ENCODE measurements around the gene MYLIP. TPM values are rescaled to one million over a fixed set of nuclear protein-coding genes. Genes with fewer than 3 reads are reported as not detected.

Gene MYLIP
- total and polyA plus RNA-seq, 4 experiments from 2014 or later: 17.5 to 88.8 (median 45.9) TPM

DNA sequence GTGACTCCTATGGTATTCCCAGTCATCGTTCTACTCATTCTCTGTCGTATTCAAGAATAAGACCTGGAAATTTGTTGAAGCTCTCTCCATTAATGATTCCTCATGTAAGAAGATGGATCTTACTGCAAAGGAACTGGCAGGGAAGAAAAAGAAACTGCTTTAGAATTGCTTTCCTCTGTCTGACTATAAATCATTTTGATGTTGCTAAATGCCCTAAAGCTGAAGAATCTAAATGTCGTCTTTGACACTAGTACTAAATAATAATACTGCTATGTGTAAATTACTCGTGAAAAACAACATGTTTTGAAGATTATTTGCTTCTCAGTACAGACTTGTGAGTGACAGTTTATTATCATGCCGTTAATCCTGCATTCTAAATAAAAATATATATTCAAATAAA, 20.5 kb upstream of the MYLIP start:
- intact Hi-C loops (cut with micrococcal nuclease): no loop called here
- CTCF ChIA-PET (ENCODE audit: partially characterized antibody): no interaction called here
- POLR2A ChIA-PET (ENCODE audit: partially characterized antibody): no interaction called here
- Mint-ChIP-seq H3K27me3 (peaks cover 2 to 7% of the 10 kb centered on the region in 2 donors), H3K27ac (no peak overlapping the region), H3K4me1 (no peaks in the 10 kb centered on the region), H3K9me3 (peaks cover 0 to 2% (median 0%) of the 10 kb centered on the region in 8 donors), H3K4me3 (no peak overlapping the region), H3K36me3 (no peaks in the 10 kb centered on the region)
- no peaks in the 10 kb centered on the region for H3K9me3 ChIP-seq (ENCODE audit: control insufficient read depth in 1 of 2, low read length in 2 of 2)
- no peaks in the 10 kb centered on the region for H3K4me1 ChIP-seq (ENCODE audit: insufficient read depth, low read length)
- no peaks in the 10 kb centered on the region for H3K27me3 ChIP-seq (ENCODE audit: insufficient read depth, low read length)
- no peak for DNase-seq
- H3K27ac ChIP-seq (ENCODE audit: low read depth, low read length): no peak overlapping the region
- no peaks in the 10 kb centered on the region for H3K36me3 ChIP-seq (ENCODE audit: insufficient read depth, low read length)
- no peak overlapping the region for H3K4me3 ChIP-seq (ENCODE audit: low read length in 2 of 2)

DNA sequence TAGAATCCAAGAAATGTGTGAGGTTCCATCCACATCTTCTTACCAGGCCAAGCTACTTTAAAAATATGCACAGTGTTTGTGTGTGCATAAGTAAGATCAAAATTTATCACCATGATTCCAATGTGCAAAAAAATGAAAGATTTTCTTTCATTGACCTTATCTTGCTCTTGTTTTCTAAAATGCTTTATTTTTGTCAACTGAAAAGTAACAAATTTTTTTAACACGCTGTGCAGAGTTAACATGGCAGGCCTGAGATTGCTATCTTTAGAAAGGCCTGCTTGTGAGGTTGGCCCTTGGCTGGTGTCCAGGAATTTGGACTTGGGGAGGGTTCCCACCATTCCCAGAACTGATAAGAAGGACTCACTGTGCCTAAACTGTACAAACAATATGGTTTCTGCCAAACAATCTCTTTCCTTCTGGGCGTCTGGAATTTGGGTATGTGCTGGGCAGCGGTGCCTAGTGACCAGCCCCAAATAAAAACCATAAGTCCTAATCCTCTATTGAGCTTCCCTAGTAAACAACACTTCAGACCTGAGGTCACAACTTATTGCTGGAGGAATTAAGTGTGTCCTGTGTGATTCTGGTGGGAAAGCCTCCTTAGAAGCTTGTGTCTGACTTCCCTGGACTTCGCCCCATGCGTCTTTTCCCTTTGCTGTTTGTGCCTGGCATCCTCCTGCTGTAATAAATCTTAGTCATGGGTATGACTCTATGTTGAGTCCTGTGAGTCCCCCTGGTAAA, 19.8 kb upstream of the MYLIP start:
- no peaks in the 10 kb centered on the region for H3K36me3 Mint-ChIP-seq
- H3K36me3 ChIP-seq (ENCODE audit: insufficient read depth, low read length): no peaks in the 10 kb centered on the region
- intact Hi-C loops (cut with micrococcal nuclease): no loop called here
- H3K9me3 Mint-ChIP-seq: peaks cover 0 to 2% (median 0%) of the 10 kb centered on the region in 8 donors
- no peaks in the 10 kb centered on the region for H3K4me1 ChIP-seq (ENCODE audit: insufficient read depth, low read length)
- no peak for DNase-seq
- ChIA-PET POLR2A (ENCODE audit: partially characterized antibody) (no interaction called here), CTCF (ENCODE audit: partially characterized antibody) (no interaction called here)
- no peak overlapping the region for H3K27ac Mint-ChIP-seq
- H3K27me3 ChIP-seq (ENCODE audit: insufficient read depth, low read length): no peaks in the 10 kb centered on the region
- peaks cover 2 to 9% of the 10 kb centered on the region in 2 donors for H3K27me3 Mint-ChIP-seq
- no peak overlapping the region for H3K27ac ChIP-seq (ENCODE audit: low read depth, low read length)
- no peak overlapping the region for H3K4me3 ChIP-seq (ENCODE audit: low read length in 2 of 2)
- H3K4me1 Mint-ChIP-seq: no peaks in the 10 kb centered on the region
- H3K9me3 ChIP-seq (ENCODE audit: control insufficient read depth in 1 of 2, low read length in 2 of 2): no peaks in the 10 kb centered on the region
- H3K4me3 Mint-ChIP-seq: no peak overlapping the region

DNA sequence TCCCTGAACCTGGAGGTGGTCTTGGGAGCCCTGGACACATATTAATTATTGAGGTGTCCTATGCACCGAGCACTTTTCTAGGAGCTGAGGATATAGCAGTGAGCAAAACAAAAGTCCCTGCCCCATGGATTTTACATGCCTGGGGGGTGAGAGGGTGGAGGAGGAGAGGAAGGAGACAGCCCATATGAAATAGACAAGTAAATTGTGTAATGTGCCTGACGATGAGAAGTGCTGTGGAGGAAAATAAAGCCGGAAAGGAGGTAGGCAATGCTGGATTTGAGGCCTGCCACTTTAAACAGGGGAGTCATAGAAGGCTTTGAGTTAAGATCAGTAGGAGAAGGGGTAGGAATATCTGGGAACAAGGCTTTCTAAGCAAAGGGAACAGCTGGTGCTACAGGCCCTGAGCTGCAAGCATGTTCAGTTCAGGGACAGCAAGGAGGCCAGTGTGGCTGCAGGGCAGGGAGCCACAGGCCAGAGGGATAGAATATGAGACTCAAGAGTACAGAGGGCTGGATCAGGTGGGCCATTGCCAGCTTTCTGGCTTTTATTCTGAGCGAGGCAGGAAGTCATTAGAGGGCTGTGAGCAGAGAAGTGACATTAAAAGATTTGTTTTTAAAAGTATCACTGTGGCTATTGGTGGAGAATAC, 19.1 kb upstream of the MYLIP start:
- no peaks in the 10 kb centered on the region for H3K4me1 ChIP-seq (ENCODE audit: insufficient read depth, low read length)
- no peaks in the 10 kb centered on the region for H3K36me3 ChIP-seq (ENCODE audit: insufficient read depth, low read length)
- H3K27me3 ChIP-seq (ENCODE audit: insufficient read depth, low read length): no peaks in the 10 kb centered on the region
- H3K9me3 ChIP-seq (ENCODE audit: control insufficient read depth in 1 of 2, low read length in 2 of 2): no peaks in the 10 kb centered on the region
- POLR2A ChIA-PET (ENCODE audit: partially characterized antibody): no interaction called here
- Mint-ChIP-seq H3K4me3 (no peak overlapping the region), H3K36me3 (no peaks in the 10 kb centered on the region), H3K27ac (no peak overlapping the region), H3K27me3 (peaks cover 5 to 9% of the 10 kb centered on the region in 2 donors), H3K9me3 (peaks cover 0 to 2% (median 0%) of the 10 kb centered on the region in 8 donors), H3K4me1 (no peaks in the 10 kb centered on the region)
- no peak overlapping the region for H3K27ac ChIP-seq (ENCODE audit: low read depth, low read length)
- CTCF ChIA-PET (ENCODE audit: partially characterized antibody): no interaction called here
- DNase-seq: no peak
- H3K4me3 ChIP-seq (ENCODE audit: low read length in 2 of 2): no peak overlapping the region
- intact Hi-C loops (cut with micrococcal nuclease): no loop called here

GRCh38 chr6:16118825-16119224, 10.1 kb upstream of the MYLIP start:
- peaks cover 6 to 10% of the 10 kb centered on the region in 2 donors for H3K27me3 Mint-ChIP-seq
- ChIA-PET CTCF (ENCODE audit: partially characterized antibody) (no interaction called here), POLR2A (ENCODE audit: partially characterized antibody) (no interaction called here)
- no peaks in the 10 kb centered on the region for H3K9me3 Mint-ChIP-seq
- Histone ChIP-seq H3K4me3 (ENCODE audit: low read length in 2 of 2) (no peak overlapping the region), H3K9me3 (ENCODE audit: control insufficient read depth in 1 of 2, low read length in 2 of 2) (no peaks in the 10 kb centered on the region), H3K27ac (ENCODE audit: low read depth, low read length) (no peak overlapping the region), H3K27me3 (ENCODE audit: insufficient read depth, low read length) (peaks cover 6% of the 10 kb centered on the region), H3K36me3 (ENCODE audit: insufficient read depth, low read length) (no peaks in the 10 kb centered on the region), H3K4me1 (ENCODE audit: insufficient read depth, low read length) (no peaks in the 10 kb centered on the region)
- H3K4me1 Mint-ChIP-seq: no peaks in the 10 kb centered on the region
- intact Hi-C loops (cut with micrococcal nuclease): no loop called here
- H3K4me3 Mint-ChIP-seq: no peak overlapping the region
- no peak overlapping the region for H3K27ac Mint-ChIP-seq
- DNase-seq: no peak
- no peaks in the 10 kb centered on the region for H3K36me3 Mint-ChIP-seq

GRCh38 chr6:16121339-16121738, 7.5 kb upstream of the MYLIP start:
- no peak overlapping the region for H3K27ac ChIP-seq (ENCODE audit: low read depth, low read length)
- no peaks in the 10 kb centered on the region for H3K4me1 Mint-ChIP-seq
- intact Hi-C loops (cut with micrococcal nuclease): no loop called here
- no peaks in the 10 kb centered on the region for H3K36me3 Mint-ChIP-seq
- ChIA-PET POLR2A (ENCODE audit: partially characterized antibody) (interaction anchor here (1.4 kb wide), 1 partner anchor 9 kb away, joined by 4 read pairs; no protein-coding TSS in a partner anchor), CTCF (ENCODE audit: partially characterized antibody) (no interaction called here)
- peaks cover 5 to 13% of the 10 kb centered on the region in 2 donors for H3K27me3 Mint-ChIP-seq
- no peak overlapping the region for H3K4me3 Mint-ChIP-seq
- no peaks in the 10 kb centered on the region for H3K9me3 ChIP-seq (ENCODE audit: control insufficient read depth in 1 of 2, low read length in 2 of 2)
- peaks cover 6% of the 10 kb centered on the region for H3K27me3 ChIP-seq (ENCODE audit: insufficient read depth, low read length)
- H3K4me1 ChIP-seq (ENCODE audit: insufficient read depth, low read length): no peaks in the 10 kb centered on the region
- DNase-seq: no peak
- H3K4me3 ChIP-seq (ENCODE audit: low read length in 2 of 2): no peak overlapping the region
- no peaks in the 10 kb centered on the region for H3K36me3 ChIP-seq (ENCODE audit: insufficient read depth, low read length)
- no peak overlapping the region for H3K27ac Mint-ChIP-seq
- no peaks in the 10 kb centered on the region for H3K9me3 Mint-ChIP-seq

DNA sequence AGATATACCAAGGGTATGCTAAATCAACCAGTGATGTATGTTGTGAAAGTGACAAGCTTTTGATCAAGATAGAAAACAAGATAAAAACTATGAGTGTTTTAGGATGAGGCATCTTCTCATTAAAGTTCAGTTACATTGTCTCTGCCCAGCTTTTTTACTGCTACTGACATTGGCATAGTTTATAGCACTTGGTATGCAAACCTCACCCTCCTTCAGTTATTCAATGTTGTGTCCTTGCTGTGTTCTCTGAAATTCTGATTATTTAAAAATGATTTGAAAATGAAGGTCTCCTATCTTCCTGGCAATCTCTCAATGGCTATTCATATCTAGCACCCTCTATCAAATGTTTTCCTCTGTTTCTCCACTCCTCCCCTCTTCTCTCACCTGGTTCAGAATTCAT, 6.7 kb upstream of the MYLIP start:
- Mint-ChIP-seq H3K27me3 (peaks cover 8 to 13% of the 10 kb centered on the region in 2 donors), H3K36me3 (no peaks in the 10 kb centered on the region), H3K4me1 (no peaks in the 10 kb centered on the region), H3K4me3 (no peak overlapping the region), H3K9me3 (no peaks in the 10 kb centered on the region), H3K27ac (no peak overlapping the region)
- no peak overlapping the region for H3K4me3 ChIP-seq (ENCODE audit: low read length in 2 of 2)
- no peaks in the 10 kb centered on the region for H3K4me1 ChIP-seq (ENCODE audit: insufficient read depth, low read length)
- ChIA-PET CTCF (ENCODE audit: partially characterized antibody) (no interaction called here), POLR2A (ENCODE audit: partially characterized antibody) (no interaction called here)
- no peak overlapping the region for H3K27ac ChIP-seq (ENCODE audit: low read depth, low read length)
- peaks cover 6% of the 10 kb centered on the region for H3K27me3 ChIP-seq (ENCODE audit: insufficient read depth, low read length)
- no peaks in the 10 kb centered on the region for H3K9me3 ChIP-seq (ENCODE audit: control insufficient read depth in 1 of 2, low read length in 2 of 2)
- no peak for DNase-seq
- intact Hi-C loops (cut with micrococcal nuclease): no loop called here
- H3K36me3 ChIP-seq (ENCODE audit: insufficient read depth, low read length): no peaks in the 10 kb centered on the region

DNA sequence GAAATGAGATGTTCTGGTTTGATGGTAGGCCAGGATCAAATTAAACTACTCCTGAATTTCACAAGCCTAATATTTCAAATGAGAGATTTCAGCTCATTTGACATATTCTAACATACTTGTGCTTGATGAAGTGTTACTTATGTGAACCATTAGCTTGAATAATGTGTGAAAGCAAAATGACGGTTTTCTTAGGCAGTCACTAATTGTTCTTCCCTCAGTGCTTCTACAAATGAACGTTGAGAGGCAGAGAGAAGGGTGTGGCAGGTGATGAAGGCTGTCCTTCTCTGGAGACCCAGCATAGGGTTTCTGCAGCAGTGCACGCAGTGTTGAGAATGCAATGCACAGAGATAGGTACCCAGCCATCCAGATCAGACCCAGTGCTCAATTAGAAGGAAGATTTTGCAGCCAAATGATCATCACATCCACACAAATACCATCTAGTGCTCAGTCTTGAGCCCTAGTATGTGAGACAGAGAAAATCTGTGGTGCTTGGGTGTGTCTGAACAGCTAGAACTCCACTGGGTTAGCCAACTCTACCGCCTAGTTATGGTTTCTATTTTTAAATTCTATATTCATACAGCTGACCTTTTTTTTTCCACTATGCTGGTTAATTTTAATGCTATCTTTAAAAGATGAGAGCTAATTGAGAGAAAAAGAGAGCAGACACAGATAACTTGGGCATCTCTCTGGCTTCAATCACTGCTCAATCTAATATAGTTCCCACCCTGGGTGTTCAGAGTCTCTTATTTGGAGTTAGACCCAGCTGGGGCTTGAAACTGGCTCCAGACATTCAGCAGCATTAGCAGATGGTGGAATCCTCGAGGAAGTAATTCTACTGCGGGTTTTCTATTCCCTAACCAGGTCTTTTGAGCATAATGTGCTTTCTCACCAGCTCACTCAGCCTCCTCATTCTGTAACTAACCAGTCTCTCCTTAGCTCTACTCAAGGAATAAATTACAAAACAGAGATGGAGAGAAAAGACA, 4.4 kb upstream of the MYLIP start:
- no peak overlapping the region for H3K27ac ChIP-seq (ENCODE audit: low read depth, low read length)
- Mint-ChIP-seq H3K9me3 (peaks cover 0 to 3% (median 0%) of the 10 kb centered on the region in 8 donors), H3K27me3 (peaks cover 8 to 12% of the 10 kb centered on the region in 2 donors), H3K4me1 (peaks cover 3 to 9% (median 4%) of the 10 kb centered on the region in 4 donors), H3K36me3 (peaks cover 0 to 5% of the 10 kb centered on the region in 2 donors), H3K27ac (no peak overlapping the region), H3K4me3 (no peak overlapping the region)
- intact Hi-C loops (cut with micrococcal nuclease): loop anchor here (5.0 kb wide), 1 partner anchor 638 kb away; the partner anchor contains the start of gene ATXN1
- no peaks in the 10 kb centered on the region for H3K9me3 ChIP-seq (ENCODE audit: control insufficient read depth in 1 of 2, low read length in 2 of 2)
- H3K4me1 ChIP-seq (ENCODE audit: insufficient read depth, low read length): no peaks in the 10 kb centered on the region
- H3K4me3 ChIP-seq (ENCODE audit: low read length in 2 of 2): no peak overlapping the region
- no peaks in the 10 kb centered on the region for H3K36me3 ChIP-seq (ENCODE audit: insufficient read depth, low read length)
- ChIA-PET CTCF (ENCODE audit: partially characterized antibody) (interaction anchor here (1.5 to 1.6 kb wide), 2 partner anchors 59 to 433 kb away, joined by 3 to 5 read pairs; no protein-coding TSS in a partner anchor), POLR2A (ENCODE audit: partially characterized antibody) (interaction anchor here (0.9 kb wide), 1 partner anchor 56 kb away, joined by 3 read pairs; no protein-coding TSS in a partner anchor)
- H3K27me3 ChIP-seq (ENCODE audit: insufficient read depth, low read length): peaks cover 6% of the 10 kb centered on the region
- DNase-seq: no peak
